ENCODE measurements around the gene TENM4.
A peak's percentile ranks its signal among the peaks of the same experiment; 100 is the strongest.

The TENM4 gene

GRCh38 chr11:79108851-79109250 is 332.0 kb downstream of the TENM4 start:
- no peak for DNase-seq

GRCh38 chr11:79102840-79103239 is 338.0 kb downstream of the TENM4 start:
- no peak for DNase-seq

GRCh38 chr11:79101656-79102055 is 339.2 kb downstream of the TENM4 start:
- no peak for DNase-seq

- DNase-seq = peak; percentile 35 to 54
These were observed 340.5 kb downstream of the TENM4 start for GRCh38 chr11:79100093-79100910.

- no peak for DNase-seq
These were observed 342.7 kb downstream of the TENM4 start for GRCh38 chr11:79098146-79098545.

GRCh38 chr11:79097246-79097875 is 343.5 kb downstream of the TENM4 start:
- DNase-seq = peak in 1 of 2 donors; percentile 37

- no peak for DNase-seq
These were observed 345.4 kb downstream of the TENM4 start for GRCh38 chr11:79095424-79095823.

GRCh38 chr11:79094616-79095015 is 346.2 kb downstream of the TENM4 start:
- DNase-seq = no peak

GRCh38 chr11:79092791-79093353 is 348.0 kb downstream of the TENM4 start:
- peak; percentile 18 to 69 for DNase-seq

- DNase-seq = no peak
These were observed 350.6 kb downstream of the TENM4 start for GRCh38 chr11:79090191-79090705.

- DNase-seq = no peak
These were observed 351.2 kb downstream of the TENM4 start for GRCh38 chr11:79089601-79090000.

GRCh38 chr11:79088967-79089366 is 351.9 kb downstream of the TENM4 start:
- DNase-seq = no peak

- no peak for DNase-seq
These were observed 352.9 kb downstream of the TENM4 start for GRCh38 chr11:79087961-79088318.

- no peak for DNase-seq
These were observed 353.4 kb downstream of the TENM4 start for GRCh38 chr11:79087238-79087960.

- no peak for DNase-seq
These were observed 354.8 kb downstream of the TENM4 start for GRCh38 chr11:79086056-79086455.

GRCh38 chr11:79084382-79084781 is 356.4 kb downstream of the TENM4 start:
- DNase-seq = no peak

- DNase-seq = no peak
These were observed 357.5 kb downstream of the TENM4 start for GRCh38 chr11:79083352-79083751.

GRCh38 chr11:79082907-79083306 is 357.9 kb downstream of the TENM4 start:
- no peak for DNase-seq

GRCh38 chr11:79082280-79082679 is 358.6 kb downstream of the TENM4 start:
- DNase-seq = no peak

GRCh38 chr11:79081471-79082031 is 359.3 kb downstream of the TENM4 start:
- DNase-seq = peak in 1 of 2 donors; percentile 64

GRCh38 chr11:79080551-79080950 is 360.3 kb downstream of the TENM4 start:
- DNase-seq = no peak

- DNase-seq = no peak
These were observed 361.8 kb downstream of the TENM4 start for GRCh38 chr11:79078999-79079398.

- no peak for DNase-seq
These were observed 362.4 kb downstream of the TENM4 start for GRCh38 chr11:79078456-79078855.

Measured in inflammatory macrophage treated with lipopolysaccharide for 1 hour (primary cell).